NCI-H2196 (cell line): ENCODE data around the gene BCAP31.
"Not testable (repeated sequence)": the region's sequence is repeated elsewhere in the genome, so short reads cannot be mapped to it uniquely, and the experiment has no call there.

Source experiments
- DNase-seq: peaks from one replicate; lab custom pipeline; 2025; ENCODE audit not compliant: unreplicated experiment; lab: John Stamatoyannopoulos, UW

Gene BCAP31

GRCh38 chrX:153684467-153685155 is 39.6 kb downstream of the BCAP31 start:
- DNase-seq: no peak

GRCh38 chrX:153683486-153683885 is 40.7 kb downstream of the BCAP31 start:
- not testable (repeated sequence) for DNase-seq

GRCh38 chrX:153681175-153681574 is 43.0 kb downstream of the BCAP31 start:
- DNase-seq: no peak

- DNase-seq: no peak
Measured at GRCh38 chrX:153674219-153674851, 49.9 kb downstream of the BCAP31 start.

GRCh38 chrX:153673428-153674218 is 50.6 kb downstream of the BCAP31 start, which contains the start of gene PNCK:
Gene PNCK (minus strand): TSS chrX:153673813. CDS start chrX:153673076, 737 bp downstream.
- DNase-seq: no peak

- DNase-seq: no peak
Measured at GRCh38 chrX:153672531-153673427, 51.4 kb downstream of the BCAP31 start.

GRCh38 chrX:153671589-153672530 is 52.3 kb downstream of the BCAP31 start:
- DNase-seq: no peak

- no peak for DNase-seq
Measured at GRCh38 chrX:153670748-153671588, 53.2 kb downstream of the BCAP31 start.

- DNase-seq: no peak
Measured at GRCh38 chrX:153669901-153670731, 54.1 kb downstream of the BCAP31 start.

GRCh38 chrX:153669174-153669890 is 54.9 kb downstream of the BCAP31 start:
- DNase-seq: no peak

GRCh38 chrX:153668423-153669173 is 55.6 kb downstream of the BCAP31 start:
- no peak for DNase-seq

GRCh38 chrX:153667956-153668396 is 56.2 kb downstream of the BCAP31 start:
- peak; percentile 83 for DNase-seq

GRCh38 chrX:153667281-153667955 is 56.8 kb downstream of the BCAP31 start:
- no peak for DNase-seq

- no peak for DNase-seq
Measured at GRCh38 chrX:153665726-153666306, 58.4 kb downstream of the BCAP31 start.

- no peak for DNase-seq
Measured at GRCh38 chrX:153662266-153662665, 61.9 kb downstream of the BCAP31 start.

GRCh38 chrX:153659268-153659667 is 64.9 kb downstream of the BCAP31 start:
- no peak for DNase-seq
